HEK293 (cell line): ENCODE data around the gene CADPS2.

ENCODE experiments used
- YY1 ChIP-seq: fragments of 450-650 bp; formaldehyde crosslinking; IDR thresholded peaks from 2 replicates; pipeline ENCODE4 v1.5.1; 2018; ENCODE audit warnings: missing biosample characterization, missing genetic modification characterization
- ZNF426 ChIP-seq: fragments of 450-650 bp; formaldehyde crosslinking; IDR thresholded peaks from 2 replicates; pipeline ENCODE4 v1.5.1; 2017; ENCODE audit warnings: missing biosample characterization, missing genetic modification characterization, mild to moderate bottlenecking, inconsistent platforms, moderate library complexity
- TF ChIP-seq, protein P1 (sequence below): fragments of 450-650 bp; formaldehyde crosslinking; IDR thresholded peaks from 2 replicates; pipeline ENCODE4 v1.5.1; 2016; ENCODE audit warnings: missing biosample characterization, missing genetic modification characterization
- TF ChIP-seq, protein P2 (sequence below): fragments of 450-650 bp; formaldehyde crosslinking; IDR thresholded peaks from 2 replicates; pipeline ENCODE4 v1.5.1; 2016; ENCODE audit warnings: missing biosample characterization, missing genetic modification characterization

DNA sequence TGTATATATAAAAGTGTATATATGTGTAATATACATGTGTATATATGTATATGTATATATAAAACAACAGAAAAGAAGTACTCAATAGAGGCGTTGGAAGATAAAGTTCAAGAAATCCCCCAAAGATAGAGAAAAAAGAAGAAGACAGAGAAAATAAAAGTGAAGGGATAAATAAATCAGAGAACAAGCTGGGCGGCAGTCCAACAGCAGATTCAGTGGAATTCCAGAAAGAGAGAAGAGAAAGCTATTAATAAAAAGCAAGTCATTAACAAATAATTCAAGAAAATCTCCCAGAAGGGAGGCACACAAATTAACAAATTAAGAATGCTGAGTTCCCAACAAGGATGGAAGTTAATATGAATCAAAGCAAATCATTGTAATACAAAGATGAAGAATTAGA is 124.2 kb downstream of the CADPS2 start:
- TF ChIP-seq, protein P1, sequence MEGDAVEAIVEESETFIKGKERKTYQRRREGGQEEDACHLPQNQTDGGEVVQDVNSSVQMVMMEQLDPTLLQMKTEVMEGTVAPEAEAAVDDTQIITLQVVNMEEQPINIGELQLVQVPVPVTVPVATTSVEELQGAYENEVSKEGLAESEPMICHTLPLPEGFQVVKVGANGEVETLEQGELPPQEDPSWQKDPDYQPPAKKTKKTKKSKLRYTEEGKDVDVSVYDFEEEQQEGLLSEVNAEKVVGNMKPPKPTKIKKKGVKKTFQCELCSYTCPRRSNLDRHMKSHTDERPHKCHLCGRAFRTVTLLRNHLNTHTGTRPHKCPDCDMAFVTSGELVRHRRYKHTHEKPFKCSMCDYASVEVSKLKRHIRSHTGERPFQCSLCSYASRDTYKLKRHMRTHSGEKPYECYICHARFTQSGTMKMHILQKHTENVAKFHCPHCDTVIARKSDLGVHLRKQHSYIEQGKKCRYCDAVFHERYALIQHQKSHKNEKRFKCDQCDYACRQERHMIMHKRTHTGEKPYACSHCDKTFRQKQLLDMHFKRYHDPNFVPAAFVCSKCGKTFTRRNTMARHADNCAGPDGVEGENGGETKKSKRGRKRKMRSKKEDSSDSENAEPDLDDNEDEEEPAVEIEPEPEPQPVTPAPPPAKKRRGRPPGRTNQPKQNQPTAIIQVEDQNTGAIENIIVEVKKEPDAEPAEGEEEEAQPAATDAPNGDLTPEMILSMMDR (tag by site-specific recombination) = no peak
- TF ChIP-seq, protein P2, sequence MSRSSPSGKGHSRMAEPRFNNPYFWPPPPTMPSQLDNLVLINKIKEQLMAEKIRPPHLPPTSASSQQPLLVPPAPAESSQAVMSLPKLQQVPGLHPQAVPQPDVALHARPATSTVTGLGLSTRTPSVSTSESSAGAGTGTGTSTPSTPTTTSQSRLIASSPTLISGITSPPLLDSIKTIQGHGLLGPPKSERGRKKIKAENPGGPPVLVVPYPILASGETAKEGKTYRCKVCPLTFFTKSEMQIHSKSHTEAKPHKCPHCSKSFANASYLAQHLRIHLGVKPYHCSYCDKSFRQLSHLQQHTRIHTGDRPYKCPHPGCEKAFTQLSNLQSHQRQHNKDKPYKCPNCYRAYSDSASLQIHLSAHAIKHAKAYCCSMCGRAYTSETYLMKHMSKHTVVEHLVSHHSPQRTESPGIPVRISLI (tag by site-specific recombination) = no peak
- TF ChIP-seq ZNF426 (tag by site-specific recombination) (no peak), YY1 (tag by site-specific recombination) (no peak)
